H9 (cell line): ENCODE data around the gene TRIM54. TPM values are rescaled to one million over a fixed set of nuclear protein-coding genes. Genes with fewer than 3 reads are reported as not detected.
A peak's percentile ranks its signal among the peaks of the same experiment; 100 is the strongest.

Experiments
- DNase-seq: peaks from one replicate; pipeline ENCODE4 v3.0.0-alpha.2; 2017
- H2AFZ ChIP-seq: one replicate; pipeline ENCODE4 v1.6.1; 2013; ENCODE audit warnings: mild to moderate bottlenecking, low read length, control low read depth, moderate library complexity
- H2AK5ac ChIP-seq: 2 replicates; pipeline ENCODE4 v1.6.1; 2013; ENCODE audit warnings: low read length, control low read depth, mixed read lengths; ENCODE audit not compliant: insufficient read length
- H2BK120ac ChIP-seq: one replicate; pipeline ENCODE4 v1.6.1; 2013; ENCODE audit warnings: low read depth, mild to moderate bottlenecking, low read length, control low read depth, inconsistent platforms; ENCODE audit not compliant: poor library complexity, severe bottlenecking
- H2BK12ac ChIP-seq: 2 replicates; pipeline ENCODE4 v1.6.1; 2013; ENCODE audit warnings: low read length, control low read depth, mixed read lengths, low read depth; ENCODE audit not compliant: insufficient read length
- H2BK15ac ChIP-seq: 2 replicates; pipeline ENCODE4 v1.6.1; 2013; ENCODE audit warnings: low read depth, low read length, control low read depth
- H2BK20ac ChIP-seq: one replicate; pipeline ENCODE4 v1.6.1; 2013; ENCODE audit warnings: low read depth, mild to moderate bottlenecking, low read length, control low read depth, inconsistent platforms; ENCODE audit not compliant: poor library complexity, severe bottlenecking
- H2BK5ac ChIP-seq: 2 replicates; pipeline ENCODE4 v1.6.1; 2013; ENCODE audit warnings: low read length, control low read depth, mixed read lengths; ENCODE audit not compliant: insufficient read length
- H3K14ac ChIP-seq: 2 replicates; pipeline ENCODE4 v1.6.1; 2013; ENCODE audit warnings: low read length, control low read depth; ENCODE audit not compliant: insufficient read depth
- H3K18ac ChIP-seq: 2 replicates; pipeline ENCODE4 v1.6.1; 2013; ENCODE audit warnings: low read depth, mild to moderate bottlenecking, mixed read lengths, low read length, control low read depth; ENCODE audit not compliant: insufficient read length
- H3K23ac ChIP-seq: 2 replicates; pipeline ENCODE4 v1.6.1; 2013; ENCODE audit warnings: low read length, control low read depth, mixed read lengths, low read depth; ENCODE audit not compliant: insufficient read length
- H3K23me2 ChIP-seq: 2 replicates; pipeline ENCODE4 v1.6.1; 2013; ENCODE audit warnings: low read depth, mild to moderate bottlenecking, mixed read lengths, low read length, control low read depth; ENCODE audit not compliant: insufficient read length, poor library complexity, severe bottlenecking
- H3K27ac ChIP-seq: 2 replicates; pipeline ENCODE4 v1.5.1; 2013; ENCODE audit warnings: low read length, control low read depth, mixed read lengths, low read depth; ENCODE audit not compliant: insufficient read length
- H3K27me3 ChIP-seq: 2 replicates; pipeline ENCODE4 v1.6.1; 2013; ENCODE audit warnings: low read length, control low read depth, inconsistent platforms; ENCODE audit not compliant: insufficient read depth
- H3K4ac ChIP-seq: 2 replicates; pipeline ENCODE4 v1.6.1; 2013; ENCODE audit warnings: low read depth, mild to moderate bottlenecking, control low read depth, inconsistent platforms, low read length, moderate library complexity
- H3K4me1 ChIP-seq: 2 replicates; pipeline ENCODE4 v1.6.1; 2013; ENCODE audit warnings: low read length, control low read depth, inconsistent platforms; ENCODE audit not compliant: insufficient read depth
- H3K4me2 ChIP-seq: 2 replicates; pipeline ENCODE4 v1.6.1; 2013; ENCODE audit warnings: low read length, control low read depth, mixed read lengths; ENCODE audit not compliant: insufficient read length, insufficient read depth
- H3K56ac ChIP-seq: 2 replicates; pipeline ENCODE4 v1.6.1; 2013; ENCODE audit warnings: low read depth, mild to moderate bottlenecking, mixed read lengths, low read length, control low read depth; ENCODE audit not compliant: insufficient read length
- H3K79me1 ChIP-seq: 2 replicates; pipeline ENCODE4 v1.6.1; 2013; ENCODE audit warnings: low read depth, mild to moderate bottlenecking, moderate library complexity, low read length, control low read depth, inconsistent platforms; ENCODE audit not compliant: insufficient read depth, poor library complexity, severe bottlenecking
- H3K79me2 ChIP-seq: 2 replicates; pipeline ENCODE4 v1.6.1; 2013; ENCODE audit warnings: low read length, control low read depth, inconsistent platforms; ENCODE audit not compliant: insufficient read depth
- H3K9ac ChIP-seq: 2 replicates; pipeline ENCODE4 v1.6.1; 2013; ENCODE audit warnings: low read length, control low read depth, mixed read lengths; ENCODE audit not compliant: insufficient read length; ENCODE audit errors: extremely low read depth
- H3K9me3 ChIP-seq: one replicate; pipeline ENCODE4 v1.6.1; 2013; ENCODE audit warnings: low read depth, low read length, inconsistent platforms; ENCODE audit not compliant: control insufficient read depth
- H3T11ph ChIP-seq: one replicate; pipeline ENCODE4 v1.6.1; 2013; ENCODE audit warnings: mild to moderate bottlenecking, low read length, control low read depth, inconsistent platforms
- H4K20me1 ChIP-seq: one replicate; pipeline ENCODE4 v1.6.1; 2013; ENCODE audit not compliant: control insufficient read depth, insufficient read length, insufficient read depth
- H4K5ac ChIP-seq: 2 replicates; pipeline ENCODE4 v1.6.1; 2013; ENCODE audit warnings: low read depth, mild to moderate bottlenecking, mixed read lengths, low read length, control low read depth; ENCODE audit not compliant: insufficient read length
- H4K8ac ChIP-seq: replicated peaks from 2 replicates; pipeline ENCODE4 v1.6.1; 2013; ENCODE audit warnings: low read length, control low read depth, mixed read lengths, low read depth; ENCODE audit not compliant: insufficient read length
- H4K91ac ChIP-seq: 2 replicates; pipeline ENCODE4 v1.6.1; 2013; ENCODE audit warnings: low read depth, mild to moderate bottlenecking, moderate library complexity, mixed read lengths, low read length, control low read depth; ENCODE audit not compliant: insufficient read length
- H3K27ac Mint-ChIP-seq, 3 experiments: 2 replicates in 2 of 3; 3 replicates in 1 of 3; pipeline ENCODE4 v1.8.0; 2020 to 2021; ENCODE audit warnings: mixed read lengths in 3 of 3, mild to moderate bottlenecking in 1 of 3, moderate library complexity in 1 of 3
- H3K27me3 Mint-ChIP-seq: 2 replicates; pipeline ENCODE4 v1.8.0; 2021; ENCODE audit warnings: low read depth, mild to moderate bottlenecking, moderate library complexity, mixed read lengths
- H3K36me3 Mint-ChIP-seq, 3 experiments: 2 replicates in 2 of 3; 3 replicates in 1 of 3; pipeline ENCODE4 v1.8.0; 2020 to 2021; ENCODE audit warnings: low read depth in 3 of 3, mixed read lengths in 3 of 3; ENCODE audit not compliant: insufficient read depth in 1 of 3
- H3K4me1 Mint-ChIP-seq, 2 experiments: 2 replicates each; pipeline ENCODE4 v1.8.0; 2020; ENCODE audit warnings: mixed read lengths in 2 of 2
- H3K4me3 Mint-ChIP-seq, 2 experiments: 2 replicates in 1 of 2; 3 replicates in 1 of 2; pipeline ENCODE4 v1.8.0; 2020 to 2021; ENCODE audit warnings: mild to moderate bottlenecking in 2 of 2, mixed read lengths in 2 of 2, moderate library complexity in 1 of 2
- H3K9me3 Mint-ChIP-seq, 2 experiments: 2 replicates in 1 of 2; 3 replicates in 1 of 2; pipeline ENCODE4 v1.8.0; 2020; ENCODE audit warnings: mild to moderate bottlenecking in 2 of 2, mixed read lengths in 2 of 2, moderate library complexity in 1 of 2
- CTCF ChIP-seq: fragments of 200-600 bp; sonication (generic); conservative IDR thresholded peaks from 3 replicates; pipeline ENCODE4 v1.8.0; 2021; ENCODE audit warnings: antibody characterized with exemption, mild to moderate bottlenecking
- WGBS: extraction: QIAGEN DNeasy Blood & Tissue Kit; methylation state at CpG from one replicate; pipeline ENCODE4 v1.1.7; 2013; ENCODE audit warnings: missing lambda C conversion rate, low lambda C conversion rate, mixed read lengths; ENCODE audit not compliant: insufficient read length; ENCODE audit errors: extremely low coverage; 5-methylcytosine and 5-hydroxymethylcytosine counted together
- total RNA-seq: library from RNA; stranded (reverse); gene quantifications from 2 replicates; pipeline ENCODE4 v1.2.1, GENCODE V29; 2021

The TRIM54 gene
- total RNA-seq, 1 experiment from 2014 or later, result 5.0 TPM

DNA sequence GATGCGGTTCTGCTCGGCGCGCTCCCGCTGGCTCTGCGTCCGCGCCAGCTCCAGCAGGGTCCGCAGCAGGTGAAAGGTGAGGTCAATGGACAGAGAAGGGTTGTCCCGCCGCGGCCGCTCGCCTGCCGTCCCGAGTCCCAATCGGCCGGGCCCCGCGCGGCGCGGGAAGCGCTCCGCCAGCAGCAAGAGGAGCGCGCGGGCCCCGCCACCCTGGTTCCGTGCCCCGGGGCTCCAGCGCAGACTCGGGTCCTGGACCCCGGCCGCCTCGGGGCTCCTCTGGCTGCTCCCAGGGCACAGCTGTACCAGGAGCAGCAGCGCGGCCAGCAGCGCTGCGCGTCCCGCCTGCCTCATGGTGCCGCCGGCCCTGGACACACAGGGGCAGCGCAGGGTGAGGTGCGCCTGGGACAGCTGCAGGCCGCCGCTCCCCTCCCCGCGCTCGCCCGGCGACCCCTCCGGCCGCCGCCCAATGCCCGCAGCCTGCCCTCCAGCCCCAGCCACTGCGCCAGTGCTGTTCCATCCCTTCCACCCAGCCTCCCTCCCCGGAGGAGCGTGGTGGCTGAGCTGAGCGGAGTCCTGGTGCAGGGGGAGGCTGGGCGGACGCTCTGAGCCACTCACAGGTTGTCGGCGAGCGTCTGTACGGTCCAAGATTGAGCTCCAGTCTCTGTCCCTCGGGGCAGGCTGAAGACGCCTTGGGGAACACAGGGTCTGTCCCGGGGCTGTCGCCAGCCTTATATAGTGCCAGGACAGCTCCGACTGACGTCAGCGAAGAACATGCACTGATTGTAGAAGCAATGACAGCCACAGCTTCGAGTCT is 25.5 kb downstream of the TRIM54 start:
- no peaks in the 10 kb centered on the region for H4K20me1 ChIP-seq
- no peak overlapping the region for H3K56ac ChIP-seq
- H3K9me3 ChIP-seq, result no peaks in the 10 kb centered on the region
- H2BK5ac ChIP-seq, result no peak overlapping the region
- H3K9ac ChIP-seq, result no peak overlapping the region
- no peak overlapping the region for H4K8ac ChIP-seq
- H3K27me3 Mint-ChIP-seq, result peaks cover 52% of the 10 kb centered on the region
- H3K4me1 ChIP-seq, result no peaks in the 10 kb centered on the region
- H2BK15ac ChIP-seq, result no peak overlapping the region
- H3K4ac ChIP-seq, result no peak overlapping the region
- no peaks in the 10 kb centered on the region for H3K79me2 ChIP-seq
- DNase-seq, result no peak
- no peak for TF ChIP-seq CTCF
- H3K27ac ChIP-seq, result no peak overlapping the region
- no peak overlapping the region for H3K23ac ChIP-seq
- no peak overlapping the region for H2BK12ac ChIP-seq
- no peak overlapping the region for H3T11ph ChIP-seq
- H3K14ac ChIP-seq, result no peak overlapping the region
- no peaks in the 10 kb centered on the region for H3K79me1 ChIP-seq
- H3K27me3 ChIP-seq, result peaks cover 21% of the 10 kb centered on the region
- H3K4me3 Mint-ChIP-seq, result peak overlapping the region; percentile 36 to 64
- H3K36me3 Mint-ChIP-seq, result peaks cover 9 to 12% (median 10%) of the 10 kb centered on the region in 3 experiments; a peak in 6 of 7 replicates
- no peaks in the 10 kb centered on the region for H3K9me3 Mint-ChIP-seq
- peaks cover 9% of the 10 kb centered on the region for H3K23me2 ChIP-seq
- H3K18ac ChIP-seq, result no peak overlapping the region
- no CpG with 5 or more reads among the region's 75 CpGs for WGBS
- H3K27ac Mint-ChIP-seq, result no peak overlapping the region
- no peak overlapping the region for H2BK20ac ChIP-seq
- no peak overlapping the region for H2AK5ac ChIP-seq
- H4K91ac ChIP-seq, result no peak overlapping the region
- H3K4me2 ChIP-seq, result peak overlapping the region; percentile 34
- peaks cover 3 to 8% of the 10 kb centered on the region in 2 experiments for H3K4me1 Mint-ChIP-seq
- H4K5ac ChIP-seq, result no peak overlapping the region
- H2BK120ac ChIP-seq, result no peak overlapping the region
- no peak overlapping the region for H2AFZ ChIP-seq
